Keratinocyte (primary cell): ENCODE results near the gene IQGAP3.

ENCODE experiments used
- EZH2 ChIP-seq: IDR thresholded peaks from one replicate; pipeline ENCODE4 v1.6.1; 2012; ENCODE audit warnings: inconsistent platforms, mild to moderate bottlenecking, low read length, moderate library complexity
- TF ChIP-seq, protein P1 (sequence below), 3 experiments: IDR thresholded peaks in 1 of 3; conservative IDR thresholded peaks in 1 of 3; optimal IDR thresholded peaks in 1 of 3; 2 replicates in 2 of 3; 3 replicates in 1 of 3; pipeline versions ENCODE3 to v1.5.1; 2011; ENCODE audit warnings: low read length in 3 of 3, mild to moderate bottlenecking in 3 of 3, moderate library complexity in 2 of 3, control low read depth in 1 of 3, inconsistent platforms in 1 of 3; ENCODE audit not compliant: insufficient read depth in 2 of 3; ENCODE audit errors: extremely low read depth in 1 of 3

- TF ChIP-seq, protein P1, sequence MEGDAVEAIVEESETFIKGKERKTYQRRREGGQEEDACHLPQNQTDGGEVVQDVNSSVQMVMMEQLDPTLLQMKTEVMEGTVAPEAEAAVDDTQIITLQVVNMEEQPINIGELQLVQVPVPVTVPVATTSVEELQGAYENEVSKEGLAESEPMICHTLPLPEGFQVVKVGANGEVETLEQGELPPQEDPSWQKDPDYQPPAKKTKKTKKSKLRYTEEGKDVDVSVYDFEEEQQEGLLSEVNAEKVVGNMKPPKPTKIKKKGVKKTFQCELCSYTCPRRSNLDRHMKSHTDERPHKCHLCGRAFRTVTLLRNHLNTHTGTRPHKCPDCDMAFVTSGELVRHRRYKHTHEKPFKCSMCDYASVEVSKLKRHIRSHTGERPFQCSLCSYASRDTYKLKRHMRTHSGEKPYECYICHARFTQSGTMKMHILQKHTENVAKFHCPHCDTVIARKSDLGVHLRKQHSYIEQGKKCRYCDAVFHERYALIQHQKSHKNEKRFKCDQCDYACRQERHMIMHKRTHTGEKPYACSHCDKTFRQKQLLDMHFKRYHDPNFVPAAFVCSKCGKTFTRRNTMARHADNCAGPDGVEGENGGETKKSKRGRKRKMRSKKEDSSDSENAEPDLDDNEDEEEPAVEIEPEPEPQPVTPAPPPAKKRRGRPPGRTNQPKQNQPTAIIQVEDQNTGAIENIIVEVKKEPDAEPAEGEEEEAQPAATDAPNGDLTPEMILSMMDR (optimal IDR thresholded peaks at IDR 0.05 in 1 of 3, IDR thresholded peaks at IDR 0.05 in 1 of 3, conservative IDR thresholded peaks at IDR 0.05 in 1 of 3; ENCODE audit: extremely low read depth in 1 of 3, insufficient read depth in 2 of 3, low read length in 3 of 3) = no peak
- TF ChIP-seq EZH2 = no peak
Measured at GRCh38 chr1:156582388-156583017, 10.1 kb upstream of the IQGAP3 start.
